ENCODE measurements around the gene NXT2. TPM values are rescaled to one million over a fixed set of nuclear protein-coding genes. Genes with fewer than 3 reads are reported as not detected.
"Not testable (repeated sequence)": the region's sequence is repeated elsewhere in the genome, so short reads cannot be mapped to it uniquely, and the experiment has no call there.

The NXT2 gene
- total RNA-seq, 1 experiment from 2014 or later, result 20.3 TPM

- no peaks in the 10 kb centered on the region for H3K79me1 ChIP-seq (ENCODE audit: insufficient read depth, low read depth, low read length, poor library complexity, severe bottlenecking)
- peaks cover 5% of the 10 kb centered on the region; the same call in 1 of the 2 replicates for H3K27me3 Mint-ChIP-seq (ENCODE audit: low read depth)
- H3K4me1 Mint-ChIP-seq, result no peaks in the 10 kb centered on the region
- H3K27ac ChIP-seq (ENCODE audit: insufficient read length, low read depth, low read length), result no peak overlapping the region
- H3K79me2 ChIP-seq (ENCODE audit: insufficient read depth, low read length), result no peaks in the 10 kb centered on the region
- H3K9me3 Mint-ChIP-seq, result peaks cover 10 to 22% of the 10 kb centered on the region in 2 experiments
- H2BK5ac ChIP-seq (ENCODE audit: insufficient read length, low read length), result no peak overlapping the region
- no peaks in the 10 kb centered on the region for H3K27me3 ChIP-seq (ENCODE audit: insufficient read depth, low read length)
- H2AFZ ChIP-seq (ENCODE audit: low read length), result no peak overlapping the region
- H2BK12ac ChIP-seq (ENCODE audit: insufficient read length, low read depth, low read length), result no peak overlapping the region
- H3T11ph ChIP-seq (ENCODE audit: low read length), result no peak overlapping the region
- no peak overlapping the region for H2BK120ac ChIP-seq (ENCODE audit: low read depth, low read length, poor library complexity, severe bottlenecking)
- H3K4me3 Mint-ChIP-seq, result no peak overlapping the region
- H4K91ac ChIP-seq (ENCODE audit: insufficient read length, low read depth, low read length), result no peak overlapping the region
- H2AK5ac ChIP-seq (ENCODE audit: insufficient read length, low read length), result no peak overlapping the region
- peaks cover 0 to 5% (median 0%) of the 10 kb centered on the region in 3 experiments; a peak in 3 of 7 replicates for H3K36me3 Mint-ChIP-seq (ENCODE audit: insufficient read depth in 1 of 3, low read depth in 3 of 3)
- no peaks in the 10 kb centered on the region for H3K4me1 ChIP-seq (ENCODE audit: insufficient read depth, low read length)
- no CpG with 5 or more reads among the region's 1 CpG for whole genome bisulfite sequencing (ENCODE audit: extremely low coverage, insufficient read length, low lambda C conversion rate)
- H3K23me2 ChIP-seq (ENCODE audit: insufficient read length, low read depth, low read length, poor library complexity, severe bottlenecking), result no peaks in the 10 kb centered on the region
- no peak overlapping the region for H3K9ac ChIP-seq (ENCODE audit: extremely low read depth, insufficient read length, low read length)
- no peak overlapping the region for H2BK20ac ChIP-seq (ENCODE audit: low read depth, low read length, poor library complexity, severe bottlenecking)
- no peak for TF ChIP-seq CTCF (conservative IDR thresholded peaks at IDR 0.05)
- no peak overlapping the region for H3K18ac ChIP-seq (ENCODE audit: insufficient read length, low read depth, low read length)
- H3K4me2 ChIP-seq (ENCODE audit: insufficient read depth, insufficient read length, low read length), result no peak overlapping the region
- H3K9me3 ChIP-seq (ENCODE audit: control insufficient read depth, low read depth, low read length), result no peaks in the 10 kb centered on the region
- H4K20me1 ChIP-seq (ENCODE audit: control insufficient read depth, insufficient read depth, insufficient read length), result no peaks in the 10 kb centered on the region
- DNase-seq, result no peak
- no peak overlapping the region for H2BK15ac ChIP-seq (ENCODE audit: low read depth, low read length)
- no peak overlapping the region for H3K4ac ChIP-seq (ENCODE audit: low read depth, low read length)
- H3K56ac ChIP-seq (ENCODE audit: insufficient read length, low read depth, low read length), result no peak overlapping the region
- H4K5ac ChIP-seq (ENCODE audit: insufficient read length, low read depth, low read length), result no peak overlapping the region
- no peak overlapping the region for H3K23ac ChIP-seq (ENCODE audit: insufficient read length, low read depth, low read length)
- no peak overlapping the region for H3K27ac Mint-ChIP-seq
- H4K8ac ChIP-seq (replicated peaks; ENCODE audit: insufficient read length, low read depth, low read length), result no peak overlapping the region
- no peak overlapping the region for H3K14ac ChIP-seq (ENCODE audit: insufficient read depth, low read length)
Observed at GRCh38 chrX:109553862-109554261, 17.2 kb downstream of the NXT2 start.

DNA sequence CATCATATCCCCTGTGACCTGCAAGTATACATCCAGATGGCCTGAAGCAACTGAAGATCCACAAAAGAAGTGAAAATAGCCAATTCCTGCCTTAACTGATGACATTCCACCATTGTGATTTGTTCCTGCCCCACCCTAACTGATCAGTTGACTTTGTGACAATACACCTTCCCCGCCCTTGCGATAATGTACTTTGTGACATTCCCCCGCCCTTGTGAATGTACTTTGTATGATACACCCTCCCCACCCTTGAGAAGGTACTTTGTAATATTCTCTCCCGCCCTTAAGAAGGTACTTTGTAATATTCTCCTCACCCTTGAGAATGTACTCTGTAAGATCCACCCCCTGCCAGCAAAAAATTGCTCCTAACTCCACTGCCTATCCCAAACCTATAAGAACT, 39.4 kb downstream of the NXT2 start:
- H3K27ac ChIP-seq (ENCODE audit: insufficient read length, low read depth, low read length); H3K9ac ChIP-seq (ENCODE audit: extremely low read depth, insufficient read length, low read length); H3K4me3 Mint-ChIP-seq; H4K5ac ChIP-seq (ENCODE audit: insufficient read length, low read depth, low read length); H3K79me2 ChIP-seq (ENCODE audit: insufficient read depth, low read length); H3K79me1 ChIP-seq (ENCODE audit: insufficient read depth, low read depth, low read length, poor library complexity, severe bottlenecking); H2AK5ac ChIP-seq (ENCODE audit: insufficient read length, low read length); H3K14ac ChIP-seq (ENCODE audit: insufficient read depth, low read length); H2AFZ ChIP-seq (ENCODE audit: low read length); H3K27me3 Mint-ChIP-seq (ENCODE audit: low read depth); H3K18ac ChIP-seq (ENCODE audit: insufficient read length, low read depth, low read length); H2BK20ac ChIP-seq (ENCODE audit: low read depth, low read length, poor library complexity, severe bottlenecking); H3K36me3 Mint-ChIP-seq (ENCODE audit: insufficient read depth in 1 of 3, low read depth in 3 of 3); H3T11ph ChIP-seq (ENCODE audit: low read length); H4K20me1 ChIP-seq (ENCODE audit: control insufficient read depth, insufficient read depth, insufficient read length); H3K4me2 ChIP-seq (ENCODE audit: insufficient read depth, insufficient read length, low read length); DNase-seq; H3K23me2 ChIP-seq (ENCODE audit: insufficient read length, low read depth, low read length, poor library complexity, severe bottlenecking); H3K9me3 Mint-ChIP-seq; H3K27me3 ChIP-seq (ENCODE audit: insufficient read depth, low read length); H3K27ac Mint-ChIP-seq; H4K91ac ChIP-seq (ENCODE audit: insufficient read length, low read depth, low read length); H2BK5ac ChIP-seq (ENCODE audit: insufficient read length, low read length); H2BK12ac ChIP-seq (ENCODE audit: insufficient read length, low read depth, low read length); H3K4ac ChIP-seq (ENCODE audit: low read depth, low read length); H3K23ac ChIP-seq (ENCODE audit: insufficient read length, low read depth, low read length); H4K8ac ChIP-seq (replicated peaks; ENCODE audit: insufficient read length, low read depth, low read length); H2BK120ac ChIP-seq (ENCODE audit: low read depth, low read length, poor library complexity, severe bottlenecking); H3K4me1 ChIP-seq (ENCODE audit: insufficient read depth, low read length); H2BK15ac ChIP-seq (ENCODE audit: low read depth, low read length); H3K56ac ChIP-seq (ENCODE audit: insufficient read length, low read depth, low read length); H3K9me3 ChIP-seq (ENCODE audit: control insufficient read depth, low read depth, low read length): not testable (repeated sequence)
- WGBS (ENCODE audit: extremely low coverage, insufficient read length, low lambda C conversion rate), result no CpG with 5 or more reads among the region's 4 CpGs
- peaks cover 5 to 10% of the 10 kb centered on the region in 2 experiments for H3K4me1 Mint-ChIP-seq

Measured in H9 (cell line).